GM23338 (cell line): Measurements from ENCODE around the gene CAPN15. TPM values are rescaled to one million over a fixed set of nuclear protein-coding genes. Genes with fewer than 3 reads are reported as not detected.

ENCODE experiments used
- ATAC-seq: fragments of 200-7000 bp; cut with Tn5 transposase; 3 replicates; pipeline ENCODE4 v1.9.1; 2020
- DNase-seq: peaks from one replicate; pipeline ENCODE4 v3.0.0-alpha.2; 2015; ENCODE audit warnings: low spot score
- H2AFZ ChIP-seq: fragments of 200-600 bp; sonication (generic); 2 replicates; pipeline ENCODE4 v1.8.0; 2016; ENCODE audit warnings: antibody characterized with exemption, mild to moderate bottlenecking, moderate library complexity
- H3F3A ChIP-seq: fragments of 200-600 bp; sonication (generic); replicated peaks from 2 replicates; pipeline ENCODE4 v1.8.0; 2017; ENCODE audit warnings: antibody characterized with exemption, mixed run types, low read depth
- H3K27ac ChIP-seq: fragments of 200-600 bp; sonication (generic); 2 replicates; pipeline ENCODE4 v1.6.1; 2016; ENCODE audit warnings: low read depth
- H3K27me3 ChIP-seq: fragments of 200-600 bp; sonication (generic); 2 replicates; pipeline ENCODE4 v1.8.0; 2016; ENCODE audit warnings: mild to moderate bottlenecking, mixed run types, moderate library complexity; ENCODE audit not compliant: insufficient read depth
- H3K36me3 ChIP-seq: fragments of 200-600 bp; sonication (generic); 2 replicates; pipeline ENCODE4 v1.8.0; 2016; ENCODE audit warnings: mild to moderate bottlenecking; ENCODE audit not compliant: insufficient read depth
- H3K4me1 ChIP-seq: fragments of 200-600 bp; sonication (generic); 2 replicates; pipeline ENCODE4 v1.8.0; 2016; ENCODE audit warnings: mild to moderate bottlenecking, moderate library complexity; ENCODE audit not compliant: insufficient read depth
- H3K4me2 ChIP-seq: fragments of 200-600 bp; sonication (generic); 2 replicates; pipeline ENCODE4 v1.7.1; 2017; ENCODE audit warnings: mixed run types
- H3K4me3 ChIP-seq: fragments of 200-600 bp; sonication (generic); 2 replicates; pipeline ENCODE4 v1.6.1; 2016; ENCODE audit warnings: mixed run types
- H3K79me2 ChIP-seq: fragments of 200-600 bp; sonication (generic); replicated peaks from 2 replicates; pipeline ENCODE4 v1.8.0; 2017; ENCODE audit warnings: mild to moderate bottlenecking; ENCODE audit not compliant: insufficient read depth
- H3K9me2 ChIP-seq: fragments of 200-600 bp; sonication (generic); 2 replicates; pipeline ENCODE4 v1.8.0; 2017; ENCODE audit not compliant: insufficient read depth
- H4K20me1 ChIP-seq: fragments of 200-600 bp; sonication (generic); replicated peaks from 2 replicates; pipeline ENCODE4 v1.8.0; 2017; ENCODE audit warnings: mild to moderate bottlenecking; ENCODE audit not compliant: insufficient read depth
- H3K27ac Mint-ChIP-seq: 2 replicates; pipeline ENCODE4 v1.8.0; 2020; ENCODE audit warnings: inconsistent platforms, mild to moderate bottlenecking, moderate library complexity, mixed read lengths
- H3K27me3 Mint-ChIP-seq: 3 replicates; pipeline ENCODE4 v1.8.0; 2022; ENCODE audit warnings: low read depth, mild to moderate bottlenecking, moderate library complexity, mixed read lengths, inconsistent platforms; ENCODE audit not compliant: insufficient read depth, poor library complexity
- H3K36me3 Mint-ChIP-seq: 3 replicates; pipeline ENCODE4 v1.8.0; 2021; ENCODE audit warnings: low read depth, mild to moderate bottlenecking, inconsistent platforms, moderate library complexity, mixed read lengths
- H3K4me1 Mint-ChIP-seq: 3 replicates; pipeline ENCODE4 v1.8.0; 2020; ENCODE audit warnings: mild to moderate bottlenecking, inconsistent platforms, mixed read lengths
- H3K4me3 Mint-ChIP-seq: 3 replicates; pipeline ENCODE4 v1.8.0; 2021; ENCODE audit warnings: moderate library complexity, mild to moderate bottlenecking, inconsistent platforms, mixed read lengths
- H3K9me3 Mint-ChIP-seq: 3 replicates; pipeline ENCODE4 v1.8.0; 2020; ENCODE audit warnings: moderate library complexity, mild to moderate bottlenecking, inconsistent platforms, mixed read lengths
- CREB1 ChIP-seq: fragments of 250-450 bp; sonication (Bioruptor Pico); IDR thresholded peaks from 2 replicates; pipeline ENCODE4 v1.5.0; 2020; ENCODE audit warnings: low read depth, mild to moderate bottlenecking, moderate library complexity
- EZH2 ChIP-seq: fragments of 200-600 bp; sonication (generic); IDR thresholded peaks from one replicate; pipeline ENCODE4 v1.8.0; 2017; ENCODE audit warnings: antibody characterized with exemption, mild to moderate bottlenecking, low read depth; ENCODE audit not compliant: unreplicated experiment
- EZH2phosphoT487 ChIP-seq: fragments of 200-600 bp; sonication (generic); IDR thresholded peaks from one replicate; pipeline ENCODE4 v1.8.1; 2018; ENCODE audit warnings: antibody characterized with exemption; ENCODE audit not compliant: unreplicated experiment
- JUNB ChIP-seq: IDR thresholded peaks from one replicate; pipeline ENCODE4 v1.6.1; 2016; ENCODE audit warnings: antibody characterized with exemption; ENCODE audit not compliant: unreplicated experiment
- NANOG ChIP-seq: IDR thresholded peaks from 2 replicates; pipeline ENCODE4 v1.6.1; 2016; ENCODE audit warnings: antibody characterized with exemption, borderline replicate concordance
- POLR2AphosphoS5 ChIP-seq: IDR thresholded peaks from 2 replicates; pipeline ENCODE4 v1.6.1; 2016; ENCODE audit warnings: antibody characterized with exemption, low read depth
- STAT1 ChIP-seq: IDR thresholded peaks from one replicate; pipeline ENCODE4 v1.6.1; 2016; ENCODE audit warnings: antibody characterized with exemption; ENCODE audit not compliant: unreplicated experiment
- ZNF114 ChIP-seq: fragments of 250-450 bp; sonication (Bioruptor Pico); IDR thresholded peaks from 2 replicates; pipeline ENCODE4 v1.5.0; 2020; ENCODE audit warnings: mild to moderate bottlenecking, moderate library complexity
- ZNF331 ChIP-seq: fragments of 250-450 bp; sonication (Bioruptor Pico); IDR thresholded peaks from 2 replicates; pipeline ENCODE4 v1.5.0; 2020; ENCODE audit warnings: low read depth, mild to moderate bottlenecking, moderate library complexity
- polyA plus RNA-seq: library from polyadenylated mRNA; unstranded; fragments of >200 nt; fragmentation: Nextera tagmentation; extraction: Ambion mirVana; gene quantifications from 2 replicates; pipeline ENCODE4 v1.2.1, GENCODE V29; 2016
- total RNA-seq: library from RNA; depleted of rRNA; stranded (reverse); fragments of >200 nt; shearing (Covaris generic); gene quantifications from 2 replicates; pipeline ENCODE4 v1.2.3, GENCODE V29; 2014
- TF ChIP-seq, protein P1 (sequence below), 2 experiments: fragments of 200-600 bp in 1 of 2; sonication (generic) in 1 of 2; conservative IDR thresholded peaks; 2 replicates each; pipeline versions ENCODE4 v1.5.1 to v1.6.1; 2016 to 2017; ENCODE audit warnings: antibody characterized with exemption in 2 of 2, low read depth in 2 of 2, mild to moderate bottlenecking in 2 of 2, moderate library complexity in 1 of 2
- TF ChIP-seq, protein P2 (sequence below): fragments of 250-450 bp; sonication (Bioruptor Pico); IDR thresholded peaks from 2 replicates; pipeline ENCODE4 v1.5.0; 2020; ENCODE audit warnings: mild to moderate bottlenecking, moderate library complexity
- TF ChIP-seq, protein P3 (sequence below): IDR thresholded peaks from one replicate; pipeline ENCODE4 v1.6.1; 2018; ENCODE audit warnings: antibody characterized with exemption; ENCODE audit not compliant: unreplicated experiment
- TF ChIP-seq, protein P4 (sequence below): IDR thresholded peaks from 2 replicates; pipeline ENCODE4 v1.6.1; 2016; ENCODE audit warnings: antibody characterized with exemption

Gene CAPN15
- total and polyA plus RNA-seq, 2 experiments from 2014 or later: 27.3 to 164 TPM

DNA sequence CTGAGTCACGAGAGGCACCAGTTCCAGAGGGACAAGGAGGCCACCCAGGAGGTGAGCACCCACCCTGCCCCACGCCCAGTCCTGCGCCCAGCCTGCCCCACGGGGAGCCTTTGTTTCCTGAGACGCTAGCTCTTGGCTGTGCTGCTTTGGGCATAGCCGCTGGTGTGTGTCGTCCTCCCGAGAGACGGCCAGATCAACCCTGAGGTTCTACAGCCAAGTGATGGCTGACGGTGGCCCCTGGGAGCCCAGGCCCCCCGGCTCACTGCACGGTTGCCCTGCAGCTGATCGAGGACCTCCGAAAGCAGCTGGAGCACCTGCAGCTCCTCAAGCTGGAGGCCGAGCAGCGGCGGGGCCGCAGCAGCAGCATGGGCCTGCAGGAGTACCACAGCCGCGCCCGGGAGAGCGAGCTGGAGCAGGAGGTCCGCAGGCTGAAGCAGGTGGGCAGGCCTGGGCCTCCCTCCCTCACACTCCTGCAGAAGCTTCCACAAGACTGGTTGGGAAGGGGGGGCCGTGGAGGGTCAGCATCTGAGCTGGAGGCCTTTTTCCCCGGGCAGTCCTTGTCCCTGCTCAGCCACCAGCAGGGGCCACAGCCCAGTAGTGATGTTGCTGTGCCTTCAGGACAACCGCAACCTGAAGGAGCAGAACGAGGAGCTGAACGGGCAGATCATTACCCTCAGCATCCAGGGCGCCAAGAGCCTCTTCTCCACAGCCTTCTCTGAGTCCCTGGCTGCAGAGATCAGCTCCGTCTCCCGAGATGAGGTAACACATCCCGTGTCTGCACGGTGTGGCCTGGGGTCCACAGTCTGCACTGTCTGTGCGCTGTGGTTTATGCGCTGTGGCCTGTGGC lies 7.4 kb upstream of the CAPN15 start:
- no peak for DNase-seq
- Mint-ChIP-seq H3K4me3 (no peak overlapping the region), H3K36me3 (peaks cover 10% of the 10 kb centered on the region), H3K27me3 (peaks cover 15% of the 10 kb centered on the region), H3K9me3 (no peaks in the 10 kb centered on the region), H3K4me1 (0 out of 3 replicates have a peak, but pooled peaks cover 2% of the 10 kb centered on the region), H3K27ac (no peak overlapping the region)
- no peaks in the 10 kb centered on the region for H3K27me3 ChIP-seq
- no peak overlapping the region for H3K4me2 ChIP-seq
- H3K4me3 ChIP-seq: no peak overlapping the region
- H3K36me3 ChIP-seq: no peaks in the 10 kb centered on the region
- no peak for TF ChIP-seq EZH2phosphoT487
- TF ChIP-seq, protein P1, sequence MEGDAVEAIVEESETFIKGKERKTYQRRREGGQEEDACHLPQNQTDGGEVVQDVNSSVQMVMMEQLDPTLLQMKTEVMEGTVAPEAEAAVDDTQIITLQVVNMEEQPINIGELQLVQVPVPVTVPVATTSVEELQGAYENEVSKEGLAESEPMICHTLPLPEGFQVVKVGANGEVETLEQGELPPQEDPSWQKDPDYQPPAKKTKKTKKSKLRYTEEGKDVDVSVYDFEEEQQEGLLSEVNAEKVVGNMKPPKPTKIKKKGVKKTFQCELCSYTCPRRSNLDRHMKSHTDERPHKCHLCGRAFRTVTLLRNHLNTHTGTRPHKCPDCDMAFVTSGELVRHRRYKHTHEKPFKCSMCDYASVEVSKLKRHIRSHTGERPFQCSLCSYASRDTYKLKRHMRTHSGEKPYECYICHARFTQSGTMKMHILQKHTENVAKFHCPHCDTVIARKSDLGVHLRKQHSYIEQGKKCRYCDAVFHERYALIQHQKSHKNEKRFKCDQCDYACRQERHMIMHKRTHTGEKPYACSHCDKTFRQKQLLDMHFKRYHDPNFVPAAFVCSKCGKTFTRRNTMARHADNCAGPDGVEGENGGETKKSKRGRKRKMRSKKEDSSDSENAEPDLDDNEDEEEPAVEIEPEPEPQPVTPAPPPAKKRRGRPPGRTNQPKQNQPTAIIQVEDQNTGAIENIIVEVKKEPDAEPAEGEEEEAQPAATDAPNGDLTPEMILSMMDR (conservative IDR thresholded peaks at IDR 0.05; ENCODE audit: low read depth in 2 of 2): no peak
- no peak for TF ChIP-seq NANOG
- TF ChIP-seq, protein P2, sequence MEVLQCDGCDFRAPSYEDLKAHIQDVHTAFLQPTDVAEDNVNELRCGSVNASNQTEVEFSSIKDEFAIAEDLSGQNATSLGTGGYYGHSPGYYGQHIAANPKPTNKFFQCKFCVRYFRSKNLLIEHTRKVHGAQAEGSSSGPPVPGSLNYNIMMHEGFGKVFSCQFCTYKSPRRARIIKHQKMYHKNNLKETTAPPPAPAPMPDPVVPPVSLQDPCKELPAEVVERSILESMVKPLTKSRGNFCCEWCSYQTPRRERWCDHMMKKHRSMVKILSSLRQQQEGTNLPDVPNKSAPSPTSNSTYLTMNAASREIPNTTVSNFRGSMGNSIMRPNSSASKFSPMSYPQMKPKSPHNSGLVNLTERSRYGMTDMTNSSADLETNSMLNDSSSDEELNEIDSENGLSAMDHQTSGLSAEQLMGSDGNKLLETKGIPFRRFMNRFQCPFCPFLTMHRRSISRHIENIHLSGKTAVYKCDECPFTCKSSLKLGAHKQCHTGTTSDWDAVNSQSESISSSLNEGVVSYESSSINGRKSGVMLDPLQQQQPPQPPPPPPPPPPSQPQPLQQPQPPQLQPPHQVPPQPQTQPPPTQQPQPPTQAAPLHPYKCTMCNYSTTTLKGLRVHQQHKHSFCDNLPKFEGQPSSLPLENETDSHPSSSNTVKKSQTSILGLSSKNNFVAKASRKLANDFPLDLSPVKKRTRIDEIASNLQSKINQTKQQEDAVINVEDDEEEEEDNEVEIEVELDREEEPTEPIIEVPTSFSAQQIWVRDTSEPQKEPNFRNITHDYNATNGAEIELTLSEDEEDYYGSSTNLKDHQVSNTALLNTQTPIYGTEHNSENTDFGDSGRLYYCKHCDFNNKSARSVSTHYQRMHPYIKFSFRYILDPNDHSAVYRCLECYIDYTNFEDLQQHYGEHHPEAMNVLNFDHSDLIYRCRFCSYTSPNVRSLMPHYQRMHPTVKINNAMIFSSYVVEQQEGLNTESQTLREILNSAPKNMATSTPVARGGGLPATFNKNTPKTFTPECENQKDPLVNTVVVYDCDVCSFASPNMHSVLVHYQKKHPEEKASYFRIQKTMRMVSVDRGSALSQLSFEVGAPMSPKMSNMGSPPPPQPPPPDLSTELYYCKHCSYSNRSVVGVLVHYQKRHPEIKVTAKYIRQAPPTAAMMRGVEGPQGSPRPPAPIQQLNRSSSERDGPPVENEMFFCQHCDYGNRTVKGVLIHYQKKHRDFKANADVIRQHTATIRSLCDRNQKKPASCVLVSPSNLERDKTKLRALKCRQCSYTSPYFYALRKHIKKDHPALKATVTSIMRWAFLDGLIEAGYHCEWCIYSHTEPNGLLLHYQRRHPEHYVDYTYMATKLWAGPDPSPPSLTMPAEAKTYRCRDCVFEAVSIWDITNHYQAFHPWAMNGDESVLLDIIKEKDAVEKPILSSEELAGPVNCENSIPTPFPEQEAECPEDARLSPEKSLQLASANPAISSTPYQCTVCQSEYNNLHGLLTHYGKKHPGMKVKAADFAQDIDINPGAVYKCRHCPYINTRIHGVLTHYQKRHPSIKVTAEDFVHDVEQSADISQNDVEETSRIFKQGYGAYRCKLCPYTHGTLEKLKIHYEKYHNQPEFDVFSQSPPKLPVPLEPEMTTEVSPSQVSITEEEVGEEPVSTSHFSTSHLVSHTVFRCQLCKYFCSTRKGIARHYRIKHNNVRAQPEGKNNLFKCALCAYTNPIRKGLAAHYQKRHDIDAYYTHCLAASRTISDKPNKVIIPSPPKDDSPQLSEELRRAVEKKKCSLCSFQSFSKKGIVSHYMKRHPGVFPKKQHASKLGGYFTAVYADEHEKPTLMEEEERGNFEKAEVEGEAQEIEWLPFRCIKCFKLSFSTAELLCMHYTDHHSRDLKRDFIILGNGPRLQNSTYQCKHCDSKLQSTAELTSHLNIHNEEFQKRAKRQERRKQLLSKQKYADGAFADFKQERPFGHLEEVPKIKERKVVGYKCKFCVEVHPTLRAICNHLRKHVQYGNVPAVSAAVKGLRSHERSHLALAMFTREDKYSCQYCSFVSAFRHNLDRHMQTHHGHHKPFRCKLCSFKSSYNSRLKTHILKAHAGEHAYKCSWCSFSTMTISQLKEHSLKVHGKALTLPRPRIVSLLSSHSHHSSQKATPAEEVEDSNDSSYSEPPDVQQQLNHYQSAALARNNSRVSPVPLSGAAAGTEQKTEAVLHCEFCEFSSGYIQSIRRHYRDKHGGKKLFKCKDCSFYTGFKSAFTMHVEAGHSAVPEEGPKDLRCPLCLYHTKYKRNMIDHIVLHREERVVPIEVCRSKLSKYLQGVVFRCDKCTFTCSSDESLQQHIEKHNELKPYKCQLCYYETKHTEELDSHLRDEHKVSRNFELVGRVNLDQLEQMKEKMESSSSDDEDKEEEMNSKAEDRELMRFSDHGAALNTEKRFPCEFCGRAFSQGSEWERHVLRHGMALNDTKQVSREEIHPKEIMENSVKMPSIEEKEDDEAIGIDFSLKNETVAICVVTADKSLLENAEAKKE (CRISPR knock-in tag): no peak
- TF ChIP-seq CREB1 (CRISPR knock-in tag): no peak
- no peak for TF ChIP-seq ZNF331 (CRISPR knock-in tag)
- no peak for TF ChIP-seq JUNB
- TF ChIP-seq POLR2AphosphoS5: no peak
- TF ChIP-seq, protein P3, sequence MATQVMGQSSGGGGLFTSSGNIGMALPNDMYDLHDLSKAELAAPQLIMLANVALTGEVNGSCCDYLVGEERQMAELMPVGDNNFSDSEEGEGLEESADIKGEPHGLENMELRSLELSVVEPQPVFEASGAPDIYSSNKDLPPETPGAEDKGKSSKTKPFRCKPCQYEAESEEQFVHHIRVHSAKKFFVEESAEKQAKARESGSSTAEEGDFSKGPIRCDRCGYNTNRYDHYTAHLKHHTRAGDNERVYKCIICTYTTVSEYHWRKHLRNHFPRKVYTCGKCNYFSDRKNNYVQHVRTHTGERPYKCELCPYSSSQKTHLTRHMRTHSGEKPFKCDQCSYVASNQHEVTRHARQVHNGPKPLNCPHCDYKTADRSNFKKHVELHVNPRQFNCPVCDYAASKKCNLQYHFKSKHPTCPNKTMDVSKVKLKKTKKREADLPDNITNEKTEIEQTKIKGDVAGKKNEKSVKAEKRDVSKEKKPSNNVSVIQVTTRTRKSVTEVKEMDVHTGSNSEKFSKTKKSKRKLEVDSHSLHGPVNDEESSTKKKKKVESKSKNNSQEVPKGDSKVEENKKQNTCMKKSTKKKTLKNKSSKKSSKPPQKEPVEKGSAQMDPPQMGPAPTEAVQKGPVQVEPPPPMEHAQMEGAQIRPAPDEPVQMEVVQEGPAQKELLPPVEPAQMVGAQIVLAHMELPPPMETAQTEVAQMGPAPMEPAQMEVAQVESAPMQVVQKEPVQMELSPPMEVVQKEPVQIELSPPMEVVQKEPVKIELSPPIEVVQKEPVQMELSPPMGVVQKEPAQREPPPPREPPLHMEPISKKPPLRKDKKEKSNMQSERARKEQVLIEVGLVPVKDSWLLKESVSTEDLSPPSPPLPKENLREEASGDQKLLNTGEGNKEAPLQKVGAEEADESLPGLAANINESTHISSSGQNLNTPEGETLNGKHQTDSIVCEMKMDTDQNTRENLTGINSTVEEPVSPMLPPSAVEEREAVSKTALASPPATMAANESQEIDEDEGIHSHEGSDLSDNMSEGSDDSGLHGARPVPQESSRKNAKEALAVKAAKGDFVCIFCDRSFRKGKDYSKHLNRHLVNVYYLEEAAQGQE: no peak
- TF ChIP-seq, protein P4, sequence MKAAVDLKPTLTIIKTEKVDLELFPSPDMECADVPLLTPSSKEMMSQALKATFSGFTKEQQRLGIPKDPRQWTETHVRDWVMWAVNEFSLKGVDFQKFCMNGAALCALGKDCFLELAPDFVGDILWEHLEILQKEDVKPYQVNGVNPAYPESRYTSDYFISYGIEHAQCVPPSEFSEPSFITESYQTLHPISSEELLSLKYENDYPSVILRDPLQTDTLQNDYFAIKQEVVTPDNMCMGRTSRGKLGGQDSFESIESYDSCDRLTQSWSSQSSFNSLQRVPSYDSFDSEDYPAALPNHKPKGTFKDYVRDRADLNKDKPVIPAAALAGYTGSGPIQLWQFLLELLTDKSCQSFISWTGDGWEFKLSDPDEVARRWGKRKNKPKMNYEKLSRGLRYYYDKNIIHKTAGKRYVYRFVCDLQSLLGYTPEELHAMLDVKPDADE: no peak
- no peak for TF ChIP-seq ZNF114 (CRISPR knock-in tag)
- no peak for TF ChIP-seq STAT1
- no peak for TF ChIP-seq EZH2
- H4K20me1 ChIP-seq: no peaks in the 10 kb centered on the region
- no peak overlapping the region for H3K27ac ChIP-seq
- no peaks in the 10 kb centered on the region for H3K9me2 ChIP-seq
- no peaks in the 10 kb centered on the region for H3K79me2 ChIP-seq
- H3F3A ChIP-seq: no peaks in the 10 kb centered on the region
- H2AFZ ChIP-seq: no peak overlapping the region
- ATAC-seq: no peak
- H3K4me1 ChIP-seq: no peaks in the 10 kb centered on the region
